OCI-LY7 (cell line): Measurements from ENCODE around the gene HLX.

ENCODE experiments used
- EZH2phosphoT487 ChIP-seq: fragments of 200-600 bp; sonication (generic); IDR thresholded peaks from 2 replicates; pipeline ENCODE4 v1.6.1; 2018; ENCODE audit warnings: low read depth, borderline replicate concordance, mild to moderate bottlenecking, mixed run types, antibody characterized with exemption, low read length, moderate library complexity, mixed read lengths
- TF ChIP-seq, protein P1 (sequence below): fragments of 200-600 bp; sonication (generic); conservative IDR thresholded peaks from 2 replicates; pipeline ENCODE4 v1.5.1; 2014; ENCODE audit warnings: mild to moderate bottlenecking, antibody characterized with exemption, low read length, moderate library complexity, mixed read lengths

GRCh38 chr1:220891224-220892085 is 12.2 kb downstream of the HLX start:
- no peak for TF ChIP-seq EZH2phosphoT487
- TF ChIP-seq, protein P1, sequence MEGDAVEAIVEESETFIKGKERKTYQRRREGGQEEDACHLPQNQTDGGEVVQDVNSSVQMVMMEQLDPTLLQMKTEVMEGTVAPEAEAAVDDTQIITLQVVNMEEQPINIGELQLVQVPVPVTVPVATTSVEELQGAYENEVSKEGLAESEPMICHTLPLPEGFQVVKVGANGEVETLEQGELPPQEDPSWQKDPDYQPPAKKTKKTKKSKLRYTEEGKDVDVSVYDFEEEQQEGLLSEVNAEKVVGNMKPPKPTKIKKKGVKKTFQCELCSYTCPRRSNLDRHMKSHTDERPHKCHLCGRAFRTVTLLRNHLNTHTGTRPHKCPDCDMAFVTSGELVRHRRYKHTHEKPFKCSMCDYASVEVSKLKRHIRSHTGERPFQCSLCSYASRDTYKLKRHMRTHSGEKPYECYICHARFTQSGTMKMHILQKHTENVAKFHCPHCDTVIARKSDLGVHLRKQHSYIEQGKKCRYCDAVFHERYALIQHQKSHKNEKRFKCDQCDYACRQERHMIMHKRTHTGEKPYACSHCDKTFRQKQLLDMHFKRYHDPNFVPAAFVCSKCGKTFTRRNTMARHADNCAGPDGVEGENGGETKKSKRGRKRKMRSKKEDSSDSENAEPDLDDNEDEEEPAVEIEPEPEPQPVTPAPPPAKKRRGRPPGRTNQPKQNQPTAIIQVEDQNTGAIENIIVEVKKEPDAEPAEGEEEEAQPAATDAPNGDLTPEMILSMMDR: no peak
